Measurements from ENCODE around the gene BMAL1. TPM values are rescaled to one million over a fixed set of nuclear protein-coding genes. Genes with fewer than 3 reads are reported as not detected.

The BMAL1 gene
- total RNA-seq, 1 donor, result 89.9 TPM

GRCh38 chr11:13332124-13332523 lies 54.5 kb downstream of the BMAL1 start:
- no peak overlapping the region for H3K4me3 ChIP-seq (ENCODE audit: low read length)
- peaks cover 35% of the 10 kb centered on the region for H3K4me1 ChIP-seq (ENCODE audit: insufficient read depth, low read length)
- H3K27me3 ChIP-seq (ENCODE audit: insufficient read depth, low read length), result no peaks in the 10 kb centered on the region
- no peaks in the 10 kb centered on the region for H3K9me3 ChIP-seq (ENCODE audit: low read depth, low read length)

GRCh38 chr11:13333456-13333957 lies 55.9 kb downstream of the BMAL1 start:
- H3K9me3 ChIP-seq (ENCODE audit: low read depth, low read length), result no peaks in the 10 kb centered on the region
- H3K4me1 ChIP-seq (ENCODE audit: insufficient read depth, low read length), result peaks cover 44% of the 10 kb centered on the region
- H3K4me3 ChIP-seq (ENCODE audit: low read length), result no peak overlapping the region

GRCh38 chr11:13334034-13334786 lies 56.6 kb downstream of the BMAL1 start:
- H3K4me3 ChIP-seq (ENCODE audit: low read length), result no peak overlapping the region
- H3K4me1 ChIP-seq (ENCODE audit: insufficient read depth, low read length), result peaks cover 51% of the 10 kb centered on the region
- H3K9me3 ChIP-seq (ENCODE audit: low read depth, low read length), result no peaks in the 10 kb centered on the region
- no peaks in the 10 kb centered on the region for H3K27me3 ChIP-seq (ENCODE audit: insufficient read depth, low read length)

More at GRCh38 chr11:13333456-13333957, 55.9 kb downstream of the BMAL1 start:
- no peaks in the 10 kb centered on the region for H3K27me3 ChIP-seq (ENCODE audit: insufficient read depth, low read length)

- H3K9me3 ChIP-seq (ENCODE audit: low read depth, low read length), result no peaks in the 10 kb centered on the region
- no peaks in the 10 kb centered on the region for H3K27me3 ChIP-seq (ENCODE audit: insufficient read depth, low read length)
- H3K4me1 ChIP-seq (ENCODE audit: insufficient read depth, low read length), result peaks cover 51% of the 10 kb centered on the region
- no peak overlapping the region for H3K4me3 ChIP-seq (ENCODE audit: low read length)
Observed at GRCh38 chr11:13335319-13335718, 57.7 kb downstream of the BMAL1 start.

GRCh38 chr11:13336246-13336878 lies 58.8 kb downstream of the BMAL1 start:
- Histone ChIP-seq H3K9me3 (ENCODE audit: low read depth, low read length) (no peaks in the 10 kb centered on the region), H3K4me3 (ENCODE audit: low read length) (no peak overlapping the region), H3K27me3 (ENCODE audit: insufficient read depth, low read length) (no peaks in the 10 kb centered on the region), H3K4me1 (ENCODE audit: insufficient read depth, low read length) (peaks cover 51% of the 10 kb centered on the region)

GRCh38 chr11:13338019-13338426 lies 60.4 kb downstream of the BMAL1 start:
- H3K27me3 ChIP-seq (ENCODE audit: insufficient read depth, low read length), result no peaks in the 10 kb centered on the region
- H3K4me1 ChIP-seq (ENCODE audit: insufficient read depth, low read length), result peaks cover 40% of the 10 kb centered on the region
- no peaks in the 10 kb centered on the region for H3K9me3 ChIP-seq (ENCODE audit: low read depth, low read length)
- no peak overlapping the region for H3K4me3 ChIP-seq (ENCODE audit: low read length)

GRCh38 chr11:13338427-13339069 lies 61.0 kb downstream of the BMAL1 start:
- Histone ChIP-seq H3K4me1 (ENCODE audit: insufficient read depth, low read length) (peaks cover 35% of the 10 kb centered on the region), H3K27me3 (ENCODE audit: insufficient read depth, low read length) (no peaks in the 10 kb centered on the region), H3K9me3 (ENCODE audit: low read depth, low read length) (no peaks in the 10 kb centered on the region), H3K4me3 (ENCODE audit: low read length) (no peak overlapping the region)

GRCh38 chr11:13339195-13340153 lies 61.9 kb downstream of the BMAL1 start:
- H3K4me1 ChIP-seq (ENCODE audit: insufficient read depth, low read length), result peaks cover 26% of the 10 kb centered on the region
- H3K4me3 ChIP-seq (ENCODE audit: low read length), result no peak overlapping the region
- no peaks in the 10 kb centered on the region for H3K27me3 ChIP-seq (ENCODE audit: insufficient read depth, low read length)
- H3K9me3 ChIP-seq (ENCODE audit: low read depth, low read length), result no peaks in the 10 kb centered on the region

GRCh38 chr11:13341026-13341425 lies 63.4 kb downstream of the BMAL1 start:
- Histone ChIP-seq H3K4me1 (ENCODE audit: insufficient read depth, low read length) (peaks cover 21% of the 10 kb centered on the region), H3K4me3 (ENCODE audit: low read length) (no peak overlapping the region), H3K9me3 (ENCODE audit: low read depth, low read length) (no peaks in the 10 kb centered on the region), H3K27me3 (ENCODE audit: insufficient read depth, low read length) (no peaks in the 10 kb centered on the region)

GRCh38 chr11:13343067-13343466 lies 65.5 kb downstream of the BMAL1 start:
- Histone ChIP-seq H3K27me3 (ENCODE audit: insufficient read depth, low read length) (no peaks in the 10 kb centered on the region), H3K9me3 (ENCODE audit: low read depth, low read length) (no peaks in the 10 kb centered on the region), H3K4me1 (ENCODE audit: insufficient read depth, low read length) (peaks cover 23% of the 10 kb centered on the region), H3K4me3 (ENCODE audit: low read length) (no peak overlapping the region)

GRCh38 chr11:13343931-13344717 lies 66.5 kb downstream of the BMAL1 start:
- no peaks in the 10 kb centered on the region for H3K9me3 ChIP-seq (ENCODE audit: low read depth, low read length)

GRCh38 chr11:13344818-13345217 lies 67.2 kb downstream of the BMAL1 start:
- no peak overlapping the region for H3K4me3 ChIP-seq (ENCODE audit: low read length)
- no peaks in the 10 kb centered on the region for H3K9me3 ChIP-seq (ENCODE audit: low read depth, low read length)
- no peaks in the 10 kb centered on the region for H3K27me3 ChIP-seq (ENCODE audit: insufficient read depth, low read length)
- H3K4me1 ChIP-seq (ENCODE audit: insufficient read depth, low read length), result peaks cover 18% of the 10 kb centered on the region

More at GRCh38 chr11:13343931-13344717, 66.5 kb downstream of the BMAL1 start:
- no peak overlapping the region for H3K4me3 ChIP-seq (ENCODE audit: low read length)
- no peaks in the 10 kb centered on the region for H3K27me3 ChIP-seq (ENCODE audit: insufficient read depth, low read length)
- H3K4me1 ChIP-seq (ENCODE audit: insufficient read depth, low read length), result peaks cover 19% of the 10 kb centered on the region

- H3K27me3 ChIP-seq (ENCODE audit: insufficient read depth, low read length), result no peaks in the 10 kb centered on the region
- peaks cover 18% of the 10 kb centered on the region for H3K4me1 ChIP-seq (ENCODE audit: insufficient read depth, low read length)
- H3K9me3 ChIP-seq (ENCODE audit: low read depth, low read length), result no peaks in the 10 kb centered on the region
- H3K4me3 ChIP-seq (ENCODE audit: low read length), result no peak overlapping the region
Observed at GRCh38 chr11:13346470-13346869, 68.9 kb downstream of the BMAL1 start.

GRCh38 chr11:13347901-13348300 lies 70.3 kb downstream of the BMAL1 start:
- Histone ChIP-seq H3K4me1 (ENCODE audit: insufficient read depth, low read length) (peaks cover 18% of the 10 kb centered on the region), H3K9me3 (ENCODE audit: low read depth, low read length) (no peaks in the 10 kb centered on the region), H3K4me3 (ENCODE audit: low read length) (no peak overlapping the region), H3K27me3 (ENCODE audit: insufficient read depth, low read length) (no peaks in the 10 kb centered on the region)
